Keratinocyte (primary cell): ENCODE results near the gene GIMAP7. TPM values are rescaled to one million over a fixed set of nuclear protein-coding genes. Genes with fewer than 3 reads are reported as not detected.

Experiments
- DNase-seq: peaks from one replicate; pipeline ENCODE4 v3.0.0-alpha.2; 2011; ENCODE audit warnings: low read depth, missing footprints, low spot score
- FAIRE-seq: peaks from 2 replicates; lab custom pipeline; 2011; peaks lifted over from hg19 to GRCh38; lab: Jason Lieb, UNC
- H2AFZ ChIP-seq: 2 replicates; pipeline ENCODE4 v1.6.0; 2012; ENCODE audit warnings: low read length, control low read depth, inconsistent platforms; ENCODE audit not compliant: control insufficient read depth
- H3K27ac ChIP-seq: 2 replicates; pipeline ENCODE4 v1.5.1; 2011; ENCODE audit warnings: low read length; ENCODE audit not compliant: control insufficient read depth, insufficient read depth
- H3K27me3 ChIP-seq: 3 replicates; pipeline ENCODE4 v1.6.0; 2011; ENCODE audit warnings: low read length; ENCODE audit not compliant: control insufficient read depth, insufficient read depth; ENCODE audit errors: extremely low read depth
- H3K36me3 ChIP-seq, 2 experiments: 2 replicates in 1 of 2; 3 replicates in 1 of 2; pipeline ENCODE4 v1.5.1; 2011; ENCODE audit warnings: low read length in 2 of 2, mild to moderate bottlenecking in 1 of 2; ENCODE audit not compliant: control insufficient read depth in 2 of 2, insufficient read depth in 2 of 2; ENCODE audit errors: extremely low read depth in 1 of 2
- H3K4me1 ChIP-seq: 3 replicates; pipeline ENCODE4 v1.5.1; 2011; ENCODE audit warnings: low read length; ENCODE audit not compliant: control insufficient read depth, insufficient read depth; ENCODE audit errors: extremely low read depth
- H3K4me2 ChIP-seq: 3 replicates; pipeline ENCODE4 v1.6.0; 2011; ENCODE audit warnings: low read depth, low read length; ENCODE audit not compliant: control insufficient read depth, insufficient read depth; ENCODE audit errors: extremely low read depth
- H3K4me3 ChIP-seq, 3 experiments: fragments of 200-600 bp in 1 of 3; sonication (generic) in 1 of 3; 2 replicates in 2 of 3; 3 replicates in 1 of 3; pipeline ENCODE4 v1.5.1; 2011 to 2016; ENCODE audit warnings: low read length in 3 of 3, mild to moderate bottlenecking in 3 of 3, control low read depth in 2 of 3, inconsistent platforms in 1 of 3, low read depth in 1 of 3, mixed read lengths in 1 of 3, mixed run types in 1 of 3, moderate library complexity in 1 of 3; ENCODE audit not compliant: control insufficient read depth in 2 of 3, insufficient read depth in 2 of 3; ENCODE audit errors: extremely low read depth in 1 of 3
- H3K79me2 ChIP-seq: 2 replicates; pipeline ENCODE4 v1.6.0; 2012; ENCODE audit warnings: low read length; ENCODE audit not compliant: control insufficient read depth, insufficient read depth
- H3K9ac ChIP-seq: 3 replicates; pipeline ENCODE4 v1.6.0; 2011; ENCODE audit warnings: low read length; ENCODE audit not compliant: control insufficient read depth, insufficient read depth; ENCODE audit errors: extremely low read depth
- H3K9me1 ChIP-seq: 3 replicates; pipeline ENCODE4 v1.6.0; 2011; ENCODE audit warnings: low read length; ENCODE audit not compliant: control insufficient read depth, insufficient read depth; ENCODE audit errors: extremely low read depth
- H3K9me3 ChIP-seq: 2 replicates; pipeline ENCODE4 v1.5.1; 2012; ENCODE audit warnings: low read depth, low read length; ENCODE audit not compliant: control insufficient read depth
- H4K20me1 ChIP-seq: 3 replicates; pipeline ENCODE4 v1.6.0; 2011; ENCODE audit warnings: low read length; ENCODE audit not compliant: control insufficient read depth, insufficient read depth; ENCODE audit errors: extremely low read depth
- CTCF ChIP-seq, 3 experiments: IDR thresholded peaks in 1 of 3; conservative IDR thresholded peaks in 1 of 3; optimal IDR thresholded peaks in 1 of 3; 2 replicates in 2 of 3; 3 replicates in 1 of 3; pipeline versions ENCODE3 to v1.5.1; 2011; ENCODE audit warnings: low read length in 3 of 3, mild to moderate bottlenecking in 3 of 3, moderate library complexity in 2 of 3, control low read depth in 1 of 3, inconsistent platforms in 1 of 3; ENCODE audit not compliant: insufficient read depth in 2 of 3; ENCODE audit errors: extremely low read depth in 1 of 3
- EZH2 ChIP-seq: IDR thresholded peaks from one replicate; pipeline ENCODE4 v1.6.1; 2012; ENCODE audit warnings: inconsistent platforms, mild to moderate bottlenecking, low read length, moderate library complexity
- dilution Hi-C: fragments of 300-500 bp; cut with MboI; formaldehyde crosslinking; loops from one replicate; pipeline ENCODE4 v1.7.0; 2020; ENCODE audit warnings: low sequenced_read_pairs; ENCODE audit not compliant: extremely low pct_ligation_motif_present
- polyA plus RNA-seq, 5 experiments: library from polyadenylated mRNA; depleted of rRNA in 3 of 5; stranded (reverse) in 3 of 5; stranded (forward) in 1 of 5; unstranded in 1 of 5; fragments of >200 nt; gene quantifications; 1 replicate in 1 of 5; 2 replicates in 3 of 5; 3 replicates in 1 of 5; pipeline versions ENCODE4 v1.2.1 to v1.2.3, GENCODE V29; 2011 to 2012; ENCODE audit warnings: missing spikeins in 2 of 5, low read depth in 1 of 5, low replicate concordance in 1 of 5

The GIMAP7 gene
- polyA plus RNA-seq, 1 donor (not counting 4 experiments of a cell fraction or from before 2014, with no cell fraction given), result not detected

GRCh38 chr7:150503581-150503980 lies 11.1 kb upstream of the GIMAP7 start:
- Histone ChIP-seq H3K9ac (no peak overlapping the region), H3K4me2 (no peak overlapping the region), H3K9me3 (no peaks in the 10 kb centered on the region), H3K9me1 (no peaks in the 10 kb centered on the region), H2AFZ (no peak overlapping the region), H3K4me1 (no peaks in the 10 kb centered on the region), H3K27ac (no peak overlapping the region), H3K27me3 (no peaks in the 10 kb centered on the region), H4K20me1 (no peaks in the 10 kb centered on the region), H3K4me3 (no peak overlapping the region), H3K79me2 (no peaks in the 10 kb centered on the region), H3K36me3 (no peaks in the 10 kb centered on the region)
- FAIRE-seq (no peak), DNase-seq (no peak)
- dilution Hi-C loops, result no loop called here
- TF ChIP-seq EZH2 (no peak), CTCF (optimal IDR thresholded peaks at IDR 0.05 in 1 of 3, IDR thresholded peaks at IDR 0.05 in 1 of 3, conservative IDR thresholded peaks at IDR 0.05 in 1 of 3; ENCODE audit: extremely low read depth in 1 of 3, insufficient read depth in 2 of 3, low read length in 3 of 3) (no peak)

- H3K9ac ChIP-seq, result no peak overlapping the region
- no peak overlapping the region for H3K27ac ChIP-seq
- no peak overlapping the region for H3K4me2 ChIP-seq
- H2AFZ ChIP-seq, result no peak overlapping the region
- dilution Hi-C loops, result no loop called here
- H3K79me2 ChIP-seq, result no peaks in the 10 kb centered on the region
- no peak overlapping the region for H3K4me3 ChIP-seq
- H3K9me3 ChIP-seq, result no peaks in the 10 kb centered on the region
- no peaks in the 10 kb centered on the region for H3K27me3 ChIP-seq
- no peak for FAIRE-seq
- no peak for TF ChIP-seq CTCF (optimal IDR thresholded peaks at IDR 0.05 in 1 of 3, IDR thresholded peaks at IDR 0.05 in 1 of 3, conservative IDR thresholded peaks at IDR 0.05 in 1 of 3; ENCODE audit: extremely low read depth in 1 of 3, insufficient read depth in 2 of 3, low read length in 3 of 3)
- no peak for TF ChIP-seq EZH2
- DNase-seq, result no peak
- H3K4me1 ChIP-seq, result no peaks in the 10 kb centered on the region
- H3K9me1 ChIP-seq, result no peaks in the 10 kb centered on the region
- H4K20me1 ChIP-seq, result no peaks in the 10 kb centered on the region
- H3K36me3 ChIP-seq, result no peaks in the 10 kb centered on the region
Observed at GRCh38 chr7:150507947-150508602, 6.6 kb upstream of the GIMAP7 start.
